SK-N-SH (cell line): ENCODE data around the gene IL15RA.

Source experiments
- CTCF ChIP-seq: fragments of 200-600 bp; sonication (generic); IDR thresholded peaks from 2 replicates; pipeline ENCODE4 v1.6.1; 2017; ENCODE audit warnings: antibody characterized with exemption, mild to moderate bottlenecking, moderate library complexity
- EZH2phosphoT487 ChIP-seq: fragments of 200-600 bp; sonication (generic); IDR thresholded peaks from 2 replicates; pipeline ENCODE4 v1.6.1; 2017; ENCODE audit warnings: low read depth, mixed run types, mild to moderate bottlenecking, antibody characterized with exemption, moderate library complexity, borderline replicate concordance
- FOXJ3 ChIP-seq: sonication (generic); formaldehyde crosslinking; IDR thresholded peaks from 2 replicates; pipeline ENCODE4 v1.5.1; 2020; ENCODE audit warnings: mild to moderate bottlenecking, missing genetic modification reagents
- JUND ChIP-seq: IDR thresholded peaks from 2 replicates; pipeline ENCODE4 v1.4.0; 2012
- NFIC ChIP-seq: IDR thresholded peaks from 2 replicates; pipeline ENCODE4 v1.4.0; 2012; ENCODE audit warnings: borderline replicate concordance
- NRF1 ChIP-seq: IDR thresholded peaks from 2 replicates; pipeline ENCODE4 v1.6.1; 2012; ENCODE audit warnings: low read depth, mild to moderate bottlenecking, low read length
- POLR2AphosphoS5 ChIP-seq: IDR thresholded peaks from 2 replicates; pipeline ENCODE4 v1.6.1; 2012; ENCODE audit warnings: low read depth, low read length
- RAD21 ChIP-seq: IDR thresholded peaks from 2 replicates; pipeline ENCODE4 v1.6.1; 2012; ENCODE audit warnings: mild to moderate bottlenecking, low read length
- REST ChIP-seq: IDR thresholded peaks from 2 replicates; pipeline ENCODE4 v1.6.1; 2012; ENCODE audit warnings: mild to moderate bottlenecking, low read depth, low read length, moderate library complexity
- SIN3A ChIP-seq: IDR thresholded peaks from 2 replicates; pipeline ENCODE4 v1.6.1; 2012; ENCODE audit warnings: low read depth, mild to moderate bottlenecking, low read length, moderate library complexity, borderline replicate concordance
- TAF1 ChIP-seq: IDR thresholded peaks from 2 replicates; pipeline ENCODE4 v1.6.1; 2012; ENCODE audit warnings: low read depth, mild to moderate bottlenecking, low read length, moderate library complexity, borderline replicate concordance

- TF ChIP-seq CTCF (no peak), SIN3A (no peak), POLR2AphosphoS5 (no peak), FOXJ3 (CRISPR knock-in tag) (no peak), EZH2phosphoT487 (no peak), JUND (no peak), RAD21 (no peak), TAF1 (no peak), NFIC (no peak), REST (no peak), NRF1 (no peak)
Measured at GRCh38 chr10:5971886-5972285, 5.5 kb downstream of the IL15RA start.
